HepG2 (cell line): Measurements from ENCODE around the gene S100A4. TPM values are rescaled to one million over a fixed set of nuclear protein-coding genes. Genes with fewer than 3 reads are reported as not detected.

Experiments used
- AKAP8 ChIP-seq: sonication (generic); formaldehyde crosslinking; IDR thresholded peaks from 2 replicates; pipeline ENCODE4 v1.5.1; 2020; ENCODE audit warnings: mild to moderate bottlenecking, missing genetic modification reagents
- CBX1 ChIP-seq: IDR thresholded peaks from one replicate; pipeline ENCODE4 v1.6.1; 2016; ENCODE audit warnings: antibody characterized with exemption, low read depth
- EED ChIP-seq: sonication (generic); formaldehyde crosslinking; IDR thresholded peaks from 2 replicates; pipeline ENCODE4 v1.5.0; 2020; ENCODE audit warnings: mild to moderate bottlenecking, missing genetic modification reagents
- KLF13 ChIP-seq: sonication (generic); formaldehyde crosslinking; IDR thresholded peaks from 2 replicates; pipeline ENCODE4 v1.4.0; 2020; ENCODE audit warnings: mild to moderate bottlenecking, missing genetic modification reagents
- MBD4 ChIP-seq: IDR thresholded peaks from 2 replicates; pipeline ENCODE4 v1.6.1; 2012; ENCODE audit warnings: low read length, inconsistent platforms, borderline replicate concordance
- NFATC3 ChIP-seq: sonication (generic); formaldehyde crosslinking; IDR thresholded peaks from 2 replicates; pipeline ENCODE4 v1.5.1; 2020; ENCODE audit warnings: mild to moderate bottlenecking, missing genetic modification reagents
- SIX4 ChIP-seq: sonication (generic); formaldehyde crosslinking; IDR thresholded peaks from 2 replicates; pipeline ENCODE4 v1.4.0; 2020; ENCODE audit warnings: missing genetic modification reagents
- TBX3 ChIP-seq: fragments of 450-650 bp; IDR thresholded peaks from 2 replicates; pipeline ENCODE4 v1.6.1; 2017; ENCODE audit warnings: antibody characterized with exemption, mild to moderate bottlenecking, inconsistent platforms, borderline replicate concordance
- ZC3H4 ChIP-seq: sonication (generic); formaldehyde crosslinking; IDR thresholded peaks from 2 replicates; pipeline ENCODE4 v1.4.0; 2020; ENCODE audit warnings: missing genetic modification reagents, borderline replicate concordance
- ZNF234 ChIP-seq: sonication (generic); formaldehyde crosslinking; conservative IDR thresholded peaks from 2 replicates; pipeline ENCODE4 v1.5.1; 2020; ENCODE audit warnings: mild to moderate bottlenecking, missing genetic modification reagents
- ZNF484 ChIP-seq: sonication (generic); formaldehyde crosslinking; IDR thresholded peaks from 2 replicates; pipeline ENCODE4 v1.5.1; 2020; ENCODE audit warnings: mild to moderate bottlenecking, low read depth, missing genetic modification reagents, borderline replicate concordance
- ZNF672 ChIP-seq: sonication (generic); formaldehyde crosslinking; IDR thresholded peaks from 2 replicates; pipeline ENCODE4 v1.8.1; 2022; ENCODE audit warnings: missing genetic modification reagents
- ZSCAN22 ChIP-seq: sonication (generic); formaldehyde crosslinking; IDR thresholded peaks from 2 replicates; pipeline ENCODE4 v1.4.0; 2020; ENCODE audit warnings: mild to moderate bottlenecking, missing genetic modification reagents
- polyA plus RNA-seq, 8 experiments: library from polyadenylated mRNA; depleted of rRNA in 3 of 8; stranded (reverse) in 7 of 8; unstranded in 1 of 8; fragments of >200 nt; fragmentation: Illumina TruSeq in 4 of 8; extraction: Trizol in 4 of 8; gene quantifications; 2 replicates each; pipeline versions ENCODE4 v1.2.1 to v1.2.3, GENCODE V29; 2011 to 2016; ENCODE audit warnings: low read depth in 4 of 8, missing spikeins in 1 of 8, mixed read lengths in 1 of 8; ENCODE audit not compliant: insufficient read depth in 1 of 8
- total RNA-seq, 5 experiments: library from RNA; depleted of rRNA; stranded (reverse); fragments of >200 nt; fragmentation: Illumina TruSeq; extraction: Trizol; gene quantifications; 2 replicates each; pipeline ENCODE4 v1.2.3, GENCODE V29; 2016; ENCODE audit warnings: low read depth in 1 of 5
- TF ChIP-seq, protein P1 (sequence below): sonication (generic); formaldehyde crosslinking; IDR thresholded peaks from 2 replicates; pipeline ENCODE4 v1.4.0; 2020; ENCODE audit warnings: missing genetic modification reagents
- TF ChIP-seq, protein P2 (sequence below): sonication (generic); formaldehyde crosslinking; IDR thresholded peaks from 2 replicates; pipeline ENCODE4 v1.4.0; 2020; ENCODE audit warnings: missing genetic modification reagents, borderline replicate concordance
- TF ChIP-seq, protein P3 (sequence below): IDR thresholded peaks from 2 replicates; pipeline ENCODE4 v1.6.1; 2016
- TF ChIP-seq, protein P4 (sequence below): sonication (generic); formaldehyde crosslinking; IDR thresholded peaks from 2 replicates; pipeline ENCODE4 v1.5.1; 2020; ENCODE audit warnings: mild to moderate bottlenecking, missing genetic modification reagents, moderate library complexity
- TF ChIP-seq, protein P5 (sequence below): sonication (generic); formaldehyde crosslinking; conservative IDR thresholded peaks from 2 replicates; pipeline ENCODE4 v1.8.0; 2022; ENCODE audit warnings: low read depth, missing genetic modification reagents

The S100A4 gene
- total and polyA plus RNA-seq, 2 of the 13 experiments (the other 11 are each of a cell fraction or from before 2014, with no cell fraction given): 12.9 to 20.2 TPM

DNA sequence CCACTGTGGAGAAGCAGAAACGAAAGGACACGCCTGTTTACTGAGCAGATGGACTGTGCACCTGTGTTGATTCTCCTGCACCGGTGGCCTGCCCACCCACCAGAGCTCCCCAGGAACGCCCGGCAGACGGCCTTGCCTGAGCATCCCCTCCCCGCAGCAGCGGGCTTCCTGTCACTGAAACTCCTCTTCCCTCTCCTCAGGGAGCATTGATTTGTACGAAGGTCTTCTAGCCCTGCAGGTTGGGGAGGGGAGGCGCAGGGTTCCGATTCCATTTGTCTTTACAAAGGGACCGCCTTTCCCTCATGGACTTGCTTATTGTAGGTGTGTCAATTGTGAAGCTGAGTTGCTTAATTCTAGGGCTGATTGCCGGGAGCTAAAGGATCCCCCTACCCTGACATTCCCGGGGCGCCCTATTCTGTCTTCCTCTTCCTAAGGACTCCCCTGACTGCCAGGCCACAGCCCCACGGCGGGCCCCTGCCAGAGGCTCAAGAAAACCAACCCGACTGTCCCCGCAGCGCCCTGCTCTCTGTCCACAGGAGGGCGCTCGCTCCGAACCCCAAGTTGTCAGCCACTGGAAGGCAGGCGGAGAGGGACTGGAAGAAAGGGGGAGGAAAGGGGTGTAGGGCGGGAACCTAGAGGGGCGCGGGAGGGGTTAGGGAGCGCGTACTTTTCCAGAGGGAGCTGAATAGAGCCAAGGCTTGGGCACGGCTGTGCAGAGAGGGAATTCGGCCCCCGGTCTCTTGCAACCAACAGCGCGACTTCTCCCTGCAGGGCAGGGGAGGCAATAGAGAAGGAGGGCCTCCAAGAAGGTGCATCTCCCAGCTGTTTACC lies 12.6 kb downstream of the S100A4 start (continued):
- TF ChIP-seq, protein P1, sequence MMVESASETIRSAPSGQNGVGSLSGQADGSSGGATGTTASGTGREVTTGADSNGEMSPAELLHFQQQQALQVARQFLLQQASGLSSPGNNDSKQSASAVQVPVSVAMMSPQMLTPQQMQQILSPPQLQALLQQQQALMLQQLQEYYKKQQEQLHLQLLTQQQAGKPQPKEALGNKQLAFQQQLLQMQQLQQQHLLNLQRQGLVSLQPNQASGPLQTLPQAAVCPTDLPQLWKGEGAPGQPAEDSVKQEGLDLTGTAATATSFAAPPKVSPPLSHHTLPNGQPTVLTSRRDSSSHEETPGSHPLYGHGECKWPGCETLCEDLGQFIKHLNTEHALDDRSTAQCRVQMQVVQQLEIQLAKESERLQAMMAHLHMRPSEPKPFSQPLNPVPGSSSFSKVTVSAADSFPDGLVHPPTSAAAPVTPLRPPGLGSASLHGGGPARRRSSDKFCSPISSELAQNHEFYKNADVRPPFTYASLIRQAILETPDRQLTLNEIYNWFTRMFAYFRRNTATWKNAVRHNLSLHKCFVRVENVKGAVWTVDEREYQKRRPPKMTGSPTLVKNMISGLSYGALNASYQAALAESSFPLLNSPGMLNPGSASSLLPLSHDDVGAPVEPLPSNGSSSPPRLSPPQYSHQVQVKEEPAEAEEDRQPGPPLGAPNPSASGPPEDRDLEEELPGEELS (CRISPR knock-in tag): peak; percentile 72
- TF ChIP-seq MBD4: no peak
- TF ChIP-seq, protein P2, sequence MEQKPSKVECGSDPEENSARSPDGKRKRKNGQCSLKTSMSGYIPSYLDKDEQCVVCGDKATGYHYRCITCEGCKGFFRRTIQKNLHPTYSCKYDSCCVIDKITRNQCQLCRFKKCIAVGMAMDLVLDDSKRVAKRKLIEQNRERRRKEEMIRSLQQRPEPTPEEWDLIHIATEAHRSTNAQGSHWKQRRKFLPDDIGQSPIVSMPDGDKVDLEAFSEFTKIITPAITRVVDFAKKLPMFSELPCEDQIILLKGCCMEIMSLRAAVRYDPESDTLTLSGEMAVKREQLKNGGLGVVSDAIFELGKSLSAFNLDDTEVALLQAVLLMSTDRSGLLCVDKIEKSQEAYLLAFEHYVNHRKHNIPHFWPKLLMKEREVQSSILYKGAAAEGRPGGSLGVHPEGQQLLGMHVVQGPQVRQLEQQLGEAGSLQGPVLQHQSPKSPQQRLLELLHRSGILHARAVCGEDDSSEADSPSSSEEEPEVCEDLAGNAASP (CRISPR knock-in tag): no peak
- no peak for TF ChIP-seq ZNF672 (CRISPR knock-in tag)
- no peak for TF ChIP-seq SIX4 (CRISPR knock-in tag)
- no peak for TF ChIP-seq ZSCAN22 (CRISPR knock-in tag)
- TF ChIP-seq, protein P3, sequence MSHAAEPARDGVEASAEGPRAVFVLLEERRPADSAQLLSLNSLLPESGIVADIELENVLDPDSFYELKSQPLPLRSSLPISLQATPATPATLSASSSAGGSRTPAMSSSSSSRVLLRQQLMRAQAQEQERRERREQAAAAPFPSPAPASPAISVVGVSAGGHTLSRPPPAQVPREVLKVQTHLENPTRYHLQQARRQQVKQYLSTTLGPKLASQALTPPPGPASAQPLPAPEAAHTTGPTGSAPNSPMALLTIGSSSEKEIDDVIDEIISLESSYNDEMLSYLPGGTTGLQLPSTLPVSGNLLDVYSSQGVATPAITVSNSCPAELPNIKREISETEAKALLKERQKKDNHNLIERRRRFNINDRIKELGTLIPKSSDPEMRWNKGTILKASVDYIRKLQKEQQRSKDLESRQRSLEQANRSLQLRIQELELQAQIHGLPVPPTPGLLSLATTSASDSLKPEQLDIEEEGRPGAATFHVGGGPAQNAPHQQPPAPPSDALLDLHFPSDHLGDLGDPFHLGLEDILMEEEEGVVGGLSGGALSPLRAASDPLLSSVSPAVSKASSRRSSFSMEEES (CRISPR knock-in tag): peak; percentile 7; the same call in 1 of the 2 replicates
- TF ChIP-seq CBX1: no peak
- TF ChIP-seq KLF13 (CRISPR knock-in tag): no peak
- TF ChIP-seq EED (CRISPR knock-in tag): no peak
- TF ChIP-seq ZC3H4 (CRISPR knock-in tag): no peak
- TF ChIP-seq TBX3: no peak
- no peak for TF ChIP-seq AKAP8 (CRISPR knock-in tag)
- no peak for TF ChIP-seq NFATC3 (CRISPR knock-in tag)
- no peak for TF ChIP-seq ZNF234 (CRISPR knock-in tag)
- no peak for TF ChIP-seq ZNF484
- TF ChIP-seq, protein P4, sequence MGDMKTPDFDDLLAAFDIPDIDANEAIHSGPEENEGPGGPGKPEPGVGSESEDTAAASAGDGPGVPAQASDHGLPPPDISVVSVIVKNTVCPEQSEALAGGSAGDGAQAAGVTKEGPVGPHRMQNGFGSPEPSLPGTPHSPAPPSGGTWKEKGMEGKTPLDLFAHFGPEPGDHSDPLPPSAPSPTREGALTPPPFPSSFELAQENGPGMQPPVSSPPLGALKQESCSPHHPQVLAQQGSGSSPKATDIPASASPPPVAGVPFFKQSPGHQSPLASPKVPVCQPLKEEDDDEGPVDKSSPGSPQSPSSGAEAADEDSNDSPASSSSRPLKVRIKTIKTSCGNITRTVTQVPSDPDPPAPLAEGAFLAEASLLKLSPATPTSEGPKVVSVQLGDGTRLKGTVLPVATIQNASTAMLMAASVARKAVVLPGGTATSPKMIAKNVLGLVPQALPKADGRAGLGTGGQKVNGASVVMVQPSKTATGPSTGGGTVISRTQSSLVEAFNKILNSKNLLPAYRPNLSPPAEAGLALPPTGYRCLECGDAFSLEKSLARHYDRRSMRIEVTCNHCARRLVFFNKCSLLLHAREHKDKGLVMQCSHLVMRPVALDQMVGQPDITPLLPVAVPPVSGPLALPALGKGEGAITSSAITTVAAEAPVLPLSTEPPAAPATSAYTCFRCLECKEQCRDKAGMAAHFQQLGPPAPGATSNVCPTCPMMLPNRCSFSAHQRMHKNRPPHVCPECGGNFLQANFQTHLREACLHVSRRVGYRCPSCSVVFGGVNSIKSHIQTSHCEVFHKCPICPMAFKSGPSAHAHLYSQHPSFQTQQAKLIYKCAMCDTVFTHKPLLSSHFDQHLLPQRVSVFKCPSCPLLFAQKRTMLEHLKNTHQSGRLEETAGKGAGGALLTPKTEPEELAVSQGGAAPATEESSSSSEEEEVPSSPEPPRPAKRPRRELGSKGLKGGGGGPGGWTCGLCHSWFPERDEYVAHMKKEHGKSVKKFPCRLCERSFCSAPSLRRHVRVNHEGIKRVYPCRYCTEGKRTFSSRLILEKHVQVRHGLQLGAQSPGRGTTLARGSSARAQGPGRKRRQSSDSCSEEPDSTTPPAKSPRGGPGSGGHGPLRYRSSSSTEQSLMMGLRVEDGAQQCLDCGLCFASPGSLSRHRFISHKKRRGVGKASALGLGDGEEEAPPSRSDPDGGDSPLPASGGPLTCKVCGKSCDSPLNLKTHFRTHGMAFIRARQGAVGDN (CRISPR knock-in tag): peak; percentile 70
- TF ChIP-seq, protein P5, sequence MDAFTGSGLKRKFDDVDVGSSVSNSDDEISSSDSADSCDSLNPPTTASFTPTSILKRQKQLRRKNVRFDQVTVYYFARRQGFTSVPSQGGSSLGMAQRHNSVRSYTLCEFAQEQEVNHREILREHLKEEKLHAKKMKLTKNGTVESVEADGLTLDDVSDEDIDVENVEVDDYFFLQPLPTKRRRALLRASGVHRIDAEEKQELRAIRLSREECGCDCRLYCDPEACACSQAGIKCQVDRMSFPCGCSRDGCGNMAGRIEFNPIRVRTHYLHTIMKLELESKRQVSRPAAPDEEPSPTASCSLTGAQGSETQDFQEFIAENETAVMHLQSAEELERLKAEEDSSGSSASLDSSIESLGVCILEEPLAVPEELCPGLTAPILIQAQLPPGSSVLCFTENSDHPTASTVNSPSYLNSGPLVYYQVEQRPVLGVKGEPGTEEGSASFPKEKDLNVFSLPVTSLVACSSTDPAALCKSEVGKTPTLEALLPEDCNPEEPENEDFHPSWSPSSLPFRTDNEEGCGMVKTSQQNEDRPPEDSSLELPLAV (CRISPR knock-in tag): no peak
